ENCODE measurements around the gene APOBEC3G. TPM values are rescaled to one million over a fixed set of nuclear protein-coding genes. Genes with fewer than 3 reads are reported as not detected.

APOBEC3G gene
- total and polyA plus RNA-seq, 2 of the 4 experiments (the other 2 are of a cell fraction), result 5.3 to 7.0 TPM

DNA sequence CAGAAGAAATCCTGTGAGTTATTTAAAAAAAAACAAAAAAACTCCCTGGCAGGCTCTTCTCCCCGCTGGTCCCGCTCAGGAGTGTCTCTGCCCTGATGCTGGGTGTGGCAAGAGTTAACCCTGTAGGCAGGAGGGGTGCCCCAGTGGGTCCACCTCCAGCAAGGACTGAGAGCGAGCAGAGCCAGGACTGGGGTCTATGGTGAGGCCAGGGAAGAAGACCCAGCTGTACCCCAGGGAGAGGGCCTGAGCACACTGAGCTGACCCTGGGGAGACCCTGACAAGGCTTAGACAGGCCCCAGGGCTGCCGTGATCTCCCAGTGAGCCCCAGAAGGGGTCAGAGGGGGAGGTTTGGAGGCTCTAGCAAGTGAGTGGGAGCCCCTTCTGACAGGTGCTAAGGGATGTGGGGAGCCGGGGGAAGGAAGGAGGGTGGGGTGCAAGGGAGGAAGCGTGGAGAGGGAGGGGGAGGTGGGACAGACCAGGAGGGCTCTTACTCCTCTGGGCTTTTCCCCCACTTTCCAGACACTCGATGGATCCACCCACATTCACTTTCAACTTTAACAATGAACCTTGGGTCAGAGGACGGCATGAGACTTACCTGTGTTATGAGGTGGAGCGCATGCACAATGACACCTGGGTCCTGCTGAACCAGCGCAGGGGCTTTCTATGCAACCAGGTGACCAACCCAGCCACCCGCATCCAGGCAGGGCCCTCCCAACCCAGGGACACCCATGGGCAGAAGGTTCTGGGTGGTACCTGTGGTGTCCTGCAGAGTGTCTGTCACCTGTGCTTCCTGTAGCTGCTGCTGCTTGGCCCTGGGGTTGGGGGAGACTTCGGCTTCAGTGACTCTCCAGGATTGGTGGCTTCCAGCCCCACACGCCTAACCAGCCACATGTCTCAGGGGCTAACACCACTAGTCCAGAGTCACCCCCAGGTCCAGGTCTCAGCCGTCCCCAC lies 6.4 kb downstream of the APOBEC3G start:
- H2BK15ac ChIP-seq (ENCODE audit: low read depth, low read length), result no peak overlapping the region
- no peaks in the 10 kb centered on the region for H3K79me1 ChIP-seq (ENCODE audit: low read depth in 1 of 2, low read length in 2 of 2)
- H3K23ac ChIP-seq (ENCODE audit: low read depth, low read length), result no peak overlapping the region
- H3K4me1 ChIP-seq (ENCODE audit: control insufficient read depth, insufficient read depth, low read length), result peaks cover 3% of the 10 kb centered on the region; the same call in 1 of the 2 replicates
- no peak overlapping the region for H3K14ac ChIP-seq (replicated peaks; ENCODE audit: low read depth, low read length)
- no peak overlapping the region for H3K9ac ChIP-seq (ENCODE audit: low read depth, low read length)
- H3K27me3 ChIP-seq (ENCODE audit: control insufficient read depth, insufficient read depth, low read length), result peaks cover 8% of the 10 kb centered on the region; the same call in 1 of the 2 replicates
- no peak overlapping the region for H3K56ac ChIP-seq (ENCODE audit: extremely low read depth, insufficient read depth, low read length)
- ChIA-PET POLR2A (ENCODE audit: unreplicated experiment) (no interaction called here), CTCF (no interaction called here)
- H3K4ac ChIP-seq (ENCODE audit: low read depth, low read length), result no peak overlapping the region
- no peak overlapping the region for H2BK5ac ChIP-seq (ENCODE audit: low read depth, low read length, poor library complexity, severe bottlenecking)
- no peaks in the 10 kb centered on the region for H3K9me1 ChIP-seq (ENCODE audit: insufficient read depth, low read length)
- no peak overlapping the region for H2AFZ ChIP-seq (replicated peaks; ENCODE audit: low read length, poor library complexity)
- no peak for ATAC-seq (ENCODE audit: low read depth)
- no peak overlapping the region for H2BK20ac ChIP-seq (ENCODE audit: low read depth, low read length)
- H4K20me1 ChIP-seq (ENCODE audit: insufficient read depth, low read length), result no peaks in the 10 kb centered on the region
- no peaks in the 10 kb centered on the region for H3K9me3 ChIP-seq (ENCODE audit: control insufficient read depth, insufficient read depth, low read length)
- no TSS peak for BruUV-seq (replicated peaks)
- DNase-seq, result no peak
- H2BK120ac ChIP-seq (ENCODE audit: low read depth, low read length), result no peak overlapping the region
- H3K4me2 ChIP-seq (ENCODE audit: low read depth, low read length), result no peak overlapping the region
- no peak overlapping the region for H3K18ac ChIP-seq (ENCODE audit: low read depth, low read length)
- H2AK5ac ChIP-seq (ENCODE audit: low read depth, low read length), result no peak overlapping the region
- no peak overlapping the region for H2AK9ac ChIP-seq (replicated peaks; ENCODE audit: low read depth, low read length, poor library complexity)
- no peak overlapping the region for H4K8ac ChIP-seq (ENCODE audit: low read depth in 2 of 2, low read length in 2 of 2)
- no peak overlapping the region for H3K4me3 ChIP-seq (ENCODE audit: insufficient read depth, low read depth, low read length)
- H4K5ac ChIP-seq (ENCODE audit: low read depth, low read length), result no peak overlapping the region
- whole genome bisulfite sequencing, 2 experiments (ENCODE audit: extremely low coverage in 2 of 2, insufficient read length in 1 of 2), result 66% methylated on average over 2 of the region's 14 CpGs; no CpG with 5 or more reads in 1 of the 2 experiments
- H3K36me3 ChIP-seq (ENCODE audit: control insufficient read depth, insufficient read depth, low read length), result no peaks in the 10 kb centered on the region; the same call in 1 of the 2 replicates
- in situ Hi-C loops (cut with MboI; ENCODE audit: low sequenced_read_pairs) (no loop called here), intact Hi-C loops (cut with micrococcal nuclease) (no loop called here), dilution Hi-C loops (cut with HindIII; ENCODE audit: low sequenced_read_pairs, unreplicated experiment) (no loop called here)
- H3K27ac ChIP-seq (ENCODE audit: insufficient read depth, low read length), result no peak overlapping the region
- H4K91ac ChIP-seq (ENCODE audit: insufficient read depth, low read depth, low read length), result no peak overlapping the region
- TF ChIP-seq MXI1 (IDR thresholded peaks at IDR 0.05; ENCODE audit: borderline replicate concordance, low read depth, low read length) (no peak), SMC3 (IDR thresholded peaks at IDR 0.05; ENCODE audit: low read depth, low read length) (no peak), CEBPB (IDR thresholded peaks at IDR 0.05; ENCODE audit: low read depth, low read length) (no peak), CHD1 (IDR thresholded peaks at IDR 0.05; ENCODE audit: low read depth, low read length) (no peak), BHLHE40 (IDR thresholded peaks at IDR 0.05; ENCODE audit: low read depth, low read length) (no peak), MAZ (IDR thresholded peaks at IDR 0.05; ENCODE audit: borderline replicate concordance, low read depth, low read length) (no peak), NFE2L2 (IDR thresholded peaks at IDR 0.05; ENCODE audit: low read depth, low read length) (no peak), RCOR1 (IDR thresholded peaks at IDR 0.05; ENCODE audit: insufficient replicate concordance, low read length) (no peak), MAFK (IDR thresholded peaks at IDR 0.05; ENCODE audit: low read depth, low read length) (no peak), FOS (IDR thresholded peaks at IDR 0.05; ENCODE audit: low read depth, low read length) (no peak), POLR2A (IDR thresholded peaks at IDR 0.05; ENCODE audit: low read depth, low read length) (no peak), RAD21 (IDR thresholded peaks at IDR 0.05; ENCODE audit: low read length) (no peak)
- TF ChIP-seq, protein P1, sequence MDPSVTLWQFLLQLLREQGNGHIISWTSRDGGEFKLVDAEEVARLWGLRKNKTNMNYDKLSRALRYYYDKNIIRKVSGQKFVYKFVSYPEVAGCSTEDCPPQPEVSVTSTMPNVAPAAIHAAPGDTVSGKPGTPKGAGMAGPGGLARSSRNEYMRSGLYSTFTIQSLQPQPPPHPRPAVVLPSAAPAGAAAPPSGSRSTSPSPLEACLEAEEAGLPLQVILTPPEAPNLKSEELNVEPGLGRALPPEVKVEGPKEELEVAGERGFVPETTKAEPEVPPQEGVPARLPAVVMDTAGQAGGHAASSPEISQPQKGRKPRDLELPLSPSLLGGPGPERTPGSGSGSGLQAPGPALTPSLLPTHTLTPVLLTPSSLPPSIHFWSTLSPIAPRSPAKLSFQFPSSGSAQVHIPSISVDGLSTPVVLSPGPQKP (IDR thresholded peaks at IDR 0.05; ENCODE audit: borderline replicate concordance, low read depth, low read length), result no peak
- TF ChIP-seq, protein P2, sequence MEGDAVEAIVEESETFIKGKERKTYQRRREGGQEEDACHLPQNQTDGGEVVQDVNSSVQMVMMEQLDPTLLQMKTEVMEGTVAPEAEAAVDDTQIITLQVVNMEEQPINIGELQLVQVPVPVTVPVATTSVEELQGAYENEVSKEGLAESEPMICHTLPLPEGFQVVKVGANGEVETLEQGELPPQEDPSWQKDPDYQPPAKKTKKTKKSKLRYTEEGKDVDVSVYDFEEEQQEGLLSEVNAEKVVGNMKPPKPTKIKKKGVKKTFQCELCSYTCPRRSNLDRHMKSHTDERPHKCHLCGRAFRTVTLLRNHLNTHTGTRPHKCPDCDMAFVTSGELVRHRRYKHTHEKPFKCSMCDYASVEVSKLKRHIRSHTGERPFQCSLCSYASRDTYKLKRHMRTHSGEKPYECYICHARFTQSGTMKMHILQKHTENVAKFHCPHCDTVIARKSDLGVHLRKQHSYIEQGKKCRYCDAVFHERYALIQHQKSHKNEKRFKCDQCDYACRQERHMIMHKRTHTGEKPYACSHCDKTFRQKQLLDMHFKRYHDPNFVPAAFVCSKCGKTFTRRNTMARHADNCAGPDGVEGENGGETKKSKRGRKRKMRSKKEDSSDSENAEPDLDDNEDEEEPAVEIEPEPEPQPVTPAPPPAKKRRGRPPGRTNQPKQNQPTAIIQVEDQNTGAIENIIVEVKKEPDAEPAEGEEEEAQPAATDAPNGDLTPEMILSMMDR (conservative IDR thresholded peaks at IDR 0.05; ENCODE audit: low read depth, low read length), result no peak
- TF ChIP-seq, protein P3, sequence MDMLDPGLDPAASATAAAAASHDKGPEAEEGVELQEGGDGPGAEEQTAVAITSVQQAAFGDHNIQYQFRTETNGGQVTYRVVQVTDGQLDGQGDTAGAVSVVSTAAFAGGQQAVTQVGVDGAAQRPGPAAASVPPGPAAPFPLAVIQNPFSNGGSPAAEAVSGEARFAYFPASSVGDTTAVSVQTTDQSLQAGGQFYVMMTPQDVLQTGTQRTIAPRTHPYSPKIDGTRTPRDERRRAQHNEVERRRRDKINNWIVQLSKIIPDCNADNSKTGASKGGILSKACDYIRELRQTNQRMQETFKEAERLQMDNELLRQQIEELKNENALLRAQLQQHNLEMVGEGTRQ (IDR thresholded peaks at IDR 0.05; ENCODE audit: low read depth, low read length), result no peak
